Testis (tissue), 3 donors: ENCODE measurements around the gene SIN3B. TPM values are rescaled to one million over a fixed set of nuclear protein-coding genes. Genes with fewer than 3 reads are reported as not detected.
A peak's percentile ranks its signal among the peaks of the same experiment; 100 is the strongest.
"Not testable (repeated sequence)": the region's sequence is repeated elsewhere in the genome, so short reads cannot be mapped to it uniquely, and the experiment has no call there.

Experiments used
- DNase-seq: peaks from one replicate; pipeline ENCODE4 v3.0.0-alpha.2; 2019
- H3K27ac ChIP-seq, 2 donors: fragments of 200-600 bp; sonication (generic); one replicate each; pipeline ENCODE4 v1.5.1; 2019
- H3K27me3 ChIP-seq: fragments of 200-600 bp; sonication (generic); one replicate; pipeline ENCODE4 v1.5.1; 2019
- H3K36me3 ChIP-seq: fragments of 200-600 bp; sonication (generic); one replicate; pipeline ENCODE4 v1.5.1; 2017; ENCODE audit warnings: low read depth; ENCODE audit errors: missing control alignments
- H3K4me1 ChIP-seq: fragments of 200-600 bp; sonication (generic); one replicate; pipeline ENCODE4 v1.5.1; 2019
- H3K4me3 ChIP-seq, 2 donors: fragments of 200-600 bp; sonication (generic); one replicate each; pipeline ENCODE4 v1.5.1; 2017 to 2019
- H3K9me3 ChIP-seq: fragments of 200-600 bp; sonication (generic); one replicate; pipeline ENCODE4 v1.5.1; 2017
- CTCF ChIP-seq, 3 experiments: fragments of 450-650 bp in 2 of 3; fragments of 200-600 bp in 1 of 3; sonication (generic) in 1 of 3; IDR thresholded peaks; one replicate each; pipeline ENCODE4 v1.5.1; 2016 to 2019; ENCODE audit warnings: antibody characterized with exemption in 3 of 3, mild to moderate bottlenecking in 2 of 3, moderate library complexity in 1 of 3
- POLR2A ChIP-seq: fragments of 450-650 bp; IDR thresholded peaks from one replicate; pipeline ENCODE4 v1.6.1; 2017; ENCODE audit warnings: antibody characterized with exemption, mild to moderate bottlenecking, moderate library complexity
- WGBS, 2 donors: methylation state at CpG; one replicate each; pipeline ENCODE4 v1.1.5; 2018; 5-methylcytosine and 5-hydroxymethylcytosine counted together
- intact Hi-C: fragments of 100-400 bp; cut with DNase I; formaldehyde crosslinking; loops from one replicate; pipeline ENCODE4 v1.15.1; 2023; ENCODE audit warnings: low total_unique reads
- polyA plus RNA-seq: library from polyadenylated mRNA; stranded (reverse); fragments of 350-450 nt; fragmentation: Illumina TruSeq; extraction: RNeasy Lipid Tissue Mini Kit (QIAGEN cat#74804); gene quantifications from one replicate; pipeline ENCODE4 v1.2.3, GENCODE V29; 2014; ENCODE audit warnings: low read depth, low replicate concordance; ENCODE audit not compliant: insufficient read depth
- total RNA-seq, 2 donors: library from RNA; depleted of rRNA; stranded (reverse); fragments of >200 nt; gene quantifications; one replicate each; pipeline ENCODE4 v1.2.3, GENCODE V29; 2016

SIN3B gene
- total and polyA plus RNA-seq, 3 donors from 2014 or later: 70.6 to 283 (median 231) TPM

GRCh38 chr19:16873594-16873993, 44.4 kb downstream of the SIN3B start:
- Histone ChIP-seq H3K27ac (peak overlapping the region; percentile 50 to 74), H3K27me3 (no peaks in the 10 kb centered on the region), H3K4me1 (peaks cover 10% of the 10 kb centered on the region), H3K9me3 (no peaks in the 10 kb centered on the region), H3K4me3 (no peak overlapping the region), H3K36me3 (no peaks in the 10 kb centered on the region)
- TF ChIP-seq CTCF (IDR thresholded peaks at IDR 0.05) (no peak), POLR2A (no peak)
- intact Hi-C loops: no loop called here
- 69 to 70% methylated on average over 3 of the region's 3 CpGs for WGBS, 2 donors
- no peak for DNase-seq

GRCh38 chr19:16874250-16874977, 45.2 kb downstream of the SIN3B start:
- Histone ChIP-seq H3K4me3 (no peak overlapping the region), H3K36me3 (no peaks in the 10 kb centered on the region), H3K9me3 (no peaks in the 10 kb centered on the region), H3K4me1 (peaks cover 10% of the 10 kb centered on the region), H3K27me3 (no peaks in the 10 kb centered on the region), H3K27ac (peak overlapping the region; percentile 23 to 74)
- intact Hi-C loops: no loop called here
- no peak for DNase-seq
- 65 to 67% methylated on average over 1 of the region's 1 CpG for WGBS, 2 donors
- no peak for TF ChIP-seq POLR2A
- no peak for TF ChIP-seq CTCF (IDR thresholded peaks at IDR 0.05)

GRCh38 chr19:16874978-16875299, 45.7 kb downstream of the SIN3B start:
- H3K9me3 ChIP-seq, H3K27me3 ChIP-seq, H3K4me1 ChIP-seq, DNase-seq, H3K36me3 ChIP-seq, intact Hi-C loops, H3K4me3 ChIP-seq: not testable (repeated sequence)
- H3K27ac ChIP-seq: peak overlapping the region; percentile 23 to 74

GRCh38 chr19:16875584-16876555, 46.7 kb downstream of the SIN3B start:
- no peak overlapping the region for H3K4me3 ChIP-seq
- H3K36me3 ChIP-seq: no peaks in the 10 kb centered on the region
- intact Hi-C loops: no loop called here
- peaks cover 11% of the 10 kb centered on the region for H3K4me1 ChIP-seq
- DNase-seq: no peak
- peak overlapping the region; percentile 24 to 74 for H3K27ac ChIP-seq
- no peak for TF ChIP-seq POLR2A
- no peaks in the 10 kb centered on the region for H3K9me3 ChIP-seq
- no peaks in the 10 kb centered on the region for H3K27me3 ChIP-seq
- WGBS, 2 donors: 93 to 96% methylated on average over 11 to 39 of the region's 39 CpGs

GRCh38 chr19:16876904-16877361, 47.7 kb downstream of the SIN3B start:
- no peak overlapping the region for H3K4me3 ChIP-seq
- H3K9me3 ChIP-seq: no peaks in the 10 kb centered on the region
- 87 to 92% methylated on average over 2 to 12 of the region's 12 CpGs for WGBS, 2 donors
- H3K4me1 ChIP-seq: peaks cover 21% of the 10 kb centered on the region
- no peak overlapping the region for H3K27ac ChIP-seq
- intact Hi-C loops: no loop called here
- no peak for DNase-seq
- no peaks in the 10 kb centered on the region for H3K27me3 ChIP-seq
- no peaks in the 10 kb centered on the region for H3K36me3 ChIP-seq
- no peak for TF ChIP-seq CTCF (IDR thresholded peaks at IDR 0.05)
- TF ChIP-seq POLR2A: no peak
